SK-N-SH (cell line): Measurements from ENCODE around the gene CHD9. TPM values are rescaled to one million over a fixed set of nuclear protein-coding genes. Genes with fewer than 3 reads are reported as not detected.

Experiments used
- CTCF ChIA-PET: fragments of 300-600, 350-600 bp; formaldehyde crosslinking; extraction: SDS; loops from one replicate; lab custom pipeline; 2021; lab: Yijun Ruan, JAX
- POLR2A ChIA-PET: fragments of 350-600 bp; sonication (Branson Sonifier 250); formaldehyde crosslinking; extraction: SDS; loops from one replicate; lab custom pipeline; 2020; ENCODE audit warnings: antibody characterized with exemption, inconsistent platforms; lab: Yijun Ruan, JAX
- DNase-seq: peaks from one replicate; pipeline ENCODE4 v3.0.0; 2012
- H2AFZ ChIP-seq: fragments of 200-600 bp; sonication (generic); 2 replicates; pipeline ENCODE4 v1.8.1; 2016; ENCODE audit warnings: antibody characterized with exemption, mild to moderate bottlenecking, low read depth
- H3F3A ChIP-seq: fragments of 200-600 bp; sonication (generic); replicated peaks from 2 replicates; pipeline ENCODE3; 2016; ENCODE audit warnings: antibody characterized with exemption, mild to moderate bottlenecking; ENCODE audit not compliant: insufficient read depth
- H3K27ac ChIP-seq, 2 experiments: fragments of 200-500 bp in 1 of 2; fragments of 200-600 bp in 1 of 2; sonication (Bioruptor generic) in 1 of 2; sonication (generic), shearing (Covaris generic) in 1 of 2; 2 replicates each; pipeline versions ENCODE4 v1.5.1 to v1.6.1; 2014 to 2016; ENCODE audit warnings: low read depth in 2 of 2, inconsistent platforms in 1 of 2, low read length in 1 of 2, mild to moderate bottlenecking in 1 of 2, mixed read lengths in 1 of 2
- H3K27me3 ChIP-seq: fragments of 200-600 bp; sonication (generic), shearing (Covaris generic); 2 replicates; pipeline ENCODE4 v1.6.1; 2016; ENCODE audit warnings: mixed run types; ENCODE audit not compliant: insufficient read depth
- H3K36me3 ChIP-seq, 2 experiments: fragments of 200-500 bp in 1 of 2; fragments of 200-600 bp in 1 of 2; sonication (Bioruptor generic) in 1 of 2; sonication (generic) in 1 of 2; replicated peaks in 1 of 2; 2 replicates each; pipeline versions ENCODE3 to v1.5.1; 2014 to 2016; ENCODE audit warnings: low read length in 1 of 2, mild to moderate bottlenecking in 1 of 2; ENCODE audit not compliant: insufficient read depth in 2 of 2, control insufficient read depth in 1 of 2
- H3K4me1 ChIP-seq, 2 experiments: fragments of 200-500 bp in 1 of 2; fragments of 200-600 bp in 1 of 2; sonication (Bioruptor generic) in 1 of 2; sonication (generic), shearing (Covaris generic) in 1 of 2; 2 replicates each; pipeline versions ENCODE4 v1.5.1 to v1.6.1; 2014 to 2016; ENCODE audit warnings: low read depth in 1 of 2, low read length in 1 of 2, mixed run types in 1 of 2; ENCODE audit not compliant: insufficient read depth in 2 of 2, control insufficient read depth in 1 of 2
- H3K4me2 ChIP-seq: fragments of 200-600 bp; sonication (generic), shearing (Covaris generic); 2 replicates; pipeline ENCODE4 v1.6.1; 2017; ENCODE audit warnings: mixed run types
- H3K4me3 ChIP-seq, 2 experiments: fragments of 200-500 bp in 1 of 2; fragments of 200-600 bp in 1 of 2; sonication (Bioruptor generic) in 1 of 2; sonication (generic), shearing (Covaris generic) in 1 of 2; 2 replicates each; pipeline versions ENCODE4 v1.5.1 to v1.8.1; 2014 to 2016; ENCODE audit warnings: low read depth in 2 of 2, inconsistent platforms in 1 of 2, low read length in 1 of 2, mild to moderate bottlenecking in 1 of 2, mixed read lengths in 1 of 2, moderate library complexity in 1 of 2
- H3K79me2 ChIP-seq: fragments of 200-600 bp; sonication (generic); 2 replicates; pipeline ENCODE4 v1.8.1; 2017; ENCODE audit warnings: mild to moderate bottlenecking; ENCODE audit not compliant: insufficient read depth
- H3K9ac ChIP-seq: fragments of 200-600 bp; sonication (generic); 2 replicates; pipeline ENCODE4 v1.6.1; 2017; ENCODE audit warnings: mixed run types
- H3K9me2 ChIP-seq: fragments of 200-600 bp; sonication (generic); 2 replicates; pipeline ENCODE4 v1.6.1; 2017; ENCODE audit warnings: mixed run types
- H3K9me3 ChIP-seq: fragments of 200-600 bp; sonication (generic); 2 replicates; pipeline ENCODE4 v1.6.1; 2017; ENCODE audit warnings: mixed run types, mild to moderate bottlenecking, moderate library complexity
- H4K20me1 ChIP-seq: fragments of 200-600 bp; sonication (generic); 2 replicates; pipeline ENCODE4 v1.6.1; 2017; ENCODE audit warnings: mild to moderate bottlenecking, mixed run types; ENCODE audit not compliant: insufficient read depth
- ELF1 ChIP-seq: IDR thresholded peaks from 2 replicates; pipeline ENCODE4 v1.4.0; 2012
- FOSL2 ChIP-seq: IDR thresholded peaks from 2 replicates; pipeline ENCODE4 v1.4.0; 2012; ENCODE audit warnings: low read depth, mild to moderate bottlenecking, moderate library complexity, borderline replicate concordance
- FOXJ3 ChIP-seq: sonication (generic); formaldehyde crosslinking; IDR thresholded peaks from 2 replicates; pipeline ENCODE4 v1.5.1; 2020; ENCODE audit warnings: mild to moderate bottlenecking, missing genetic modification reagents
- FOXM1 ChIP-seq: IDR thresholded peaks from 2 replicates; pipeline ENCODE4 v1.4.0; 2012; ENCODE audit warnings: low read depth, mild to moderate bottlenecking
- GABPA ChIP-seq: IDR thresholded peaks from 2 replicates; pipeline ENCODE4 v1.4.0; 2012; ENCODE audit warnings: low read depth, mild to moderate bottlenecking
- GATA2 ChIP-seq: sonication (generic); formaldehyde crosslinking; IDR thresholded peaks from 2 replicates; pipeline ENCODE4 v1.5.0; 2020; ENCODE audit warnings: mild to moderate bottlenecking, missing genetic modification reagents
- JUND ChIP-seq: IDR thresholded peaks from 2 replicates; pipeline ENCODE4 v1.4.0; 2012
- NRF1 ChIP-seq: IDR thresholded peaks from 2 replicates; pipeline ENCODE4 v1.6.1; 2012; ENCODE audit warnings: low read depth, mild to moderate bottlenecking, low read length
- PBX3 ChIP-seq: IDR thresholded peaks from 2 replicates; pipeline ENCODE4; 2012
- POLR2AphosphoS5 ChIP-seq: IDR thresholded peaks from 2 replicates; pipeline ENCODE4 v1.6.1; 2012; ENCODE audit warnings: low read depth, low read length
- RCOR1 ChIP-seq: fragments of 150-350 bp; IDR thresholded peaks from 2 replicates; pipeline ENCODE4 v1.6.1; 2017; ENCODE audit warnings: antibody characterized with exemption, low read length
- RFX5 ChIP-seq: IDR thresholded peaks from 2 replicates; pipeline ENCODE4 v1.6.1; 2012; ENCODE audit warnings: mild to moderate bottlenecking, improper control_type of control experiment, low read length
- SIN3A ChIP-seq: IDR thresholded peaks from 2 replicates; pipeline ENCODE4 v1.6.1; 2012; ENCODE audit warnings: low read depth, mild to moderate bottlenecking, low read length, moderate library complexity, borderline replicate concordance
- SMC3 ChIP-seq: IDR thresholded peaks from 2 replicates; pipeline ENCODE4 v1.6.1; 2012; ENCODE audit warnings: low read depth, low read length, improper control_type of control experiment
- YY1 ChIP-seq: IDR thresholded peaks from 2 replicates; pipeline ENCODE4 v1.4.0; 2012; ENCODE audit warnings: low read depth, mild to moderate bottlenecking
- WGBS: methylation state at CpG from one replicate; pipeline ENCODE4 v1.1.6; 2017; ENCODE audit warnings: low lambda C conversion rate; 5-methylcytosine and 5-hydroxymethylcytosine counted together
- polyA plus RNA-seq, 3 experiments: library from polyadenylated mRNA; depleted of rRNA; stranded (reverse); fragments of >200 nt; gene quantifications; 2 replicates each; pipeline ENCODE4 v1.2.3, GENCODE V29; 2012
- TF ChIP-seq, protein P1 (sequence below): IDR thresholded peaks from 2 replicates; pipeline ENCODE4 v1.6.1; 2012; ENCODE audit warnings: mild to moderate bottlenecking, low read depth, low read length, moderate library complexity
- TF ChIP-seq, protein P2 (sequence below): fragments of 150-350 bp; IDR thresholded peaks from 2 replicates; pipeline ENCODE4 v1.6.1; 2017; ENCODE audit warnings: antibody characterized with exemption, low read length, low read depth, borderline replicate concordance

The CHD9 gene
- polyA plus RNA-seq, 1 of the 3 experiments (the other 2 are of a cell fraction) = 6.2 TPM

- no peaks in the 10 kb centered on the region for H3K9me2 ChIP-seq
- H3K4me1 ChIP-seq = peaks cover 0 to 10% of the 10 kb centered on the region in 2 experiments; a peak in 1 of 4 replicates
- WGBS = 85% methylated on average over 5 of the region's 5 CpGs
- no peaks in the 10 kb centered on the region for H3K79me2 ChIP-seq
- no peaks in the 10 kb centered on the region for H4K20me1 ChIP-seq
- H3F3A ChIP-seq = no peaks in the 10 kb centered on the region
- no peak overlapping the region for H3K9ac ChIP-seq
- ChIA-PET POLR2A (no interaction called here), CTCF (no interaction called here)
- H3K4me2 ChIP-seq = no peak overlapping the region
- peaks cover 30% of the 10 kb centered on the region; the same call in 1 of the 2 replicates for H3K27me3 ChIP-seq
- H3K9me3 ChIP-seq = no peaks in the 10 kb centered on the region
- no peaks in the 10 kb centered on the region for H3K36me3 ChIP-seq
- H2AFZ ChIP-seq = no peak overlapping the region
- no peak for DNase-seq
- TF ChIP-seq FOXM1 = no peak
- no peak for TF ChIP-seq ELF1
- no peak for TF ChIP-seq GABPA
- TF ChIP-seq, all 33 proteins: peak for 0
- no peak overlapping the region for H3K4me3 ChIP-seq
- H3K27ac ChIP-seq = no peak overlapping the region
These were observed 320.0 kb downstream of the CHD9 start for GRCh38 chr16:53374800-53375199.

DNA sequence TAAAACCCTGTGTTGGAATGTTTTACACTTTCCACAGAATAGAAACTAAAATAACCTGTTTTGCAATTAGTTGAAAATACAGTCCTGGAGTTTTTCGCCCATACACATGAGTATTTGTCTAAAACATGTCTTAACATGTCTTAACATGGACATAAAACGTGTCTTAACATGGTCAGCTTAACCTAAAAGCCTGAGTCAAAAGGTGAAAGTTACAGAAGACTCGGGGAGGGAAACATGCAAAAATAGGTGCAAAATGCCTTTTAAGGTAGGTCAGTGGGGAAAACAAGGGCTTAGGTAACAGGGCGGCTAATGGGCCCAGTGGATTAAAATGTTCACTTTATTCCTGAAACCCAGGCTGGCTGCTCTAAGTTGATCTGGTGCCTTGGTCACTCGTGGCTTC lies 323.3 kb downstream of the CHD9 start:
- TF ChIP-seq ELF1 (no peak), FOXJ3 (CRISPR knock-in tag) (no peak), SIN3A (no peak), RFX5 (no peak), NRF1 (no peak), JUND (no peak), SMC3 (no peak), RCOR1 (no peak), PBX3 (no peak), POLR2AphosphoS5 (no peak), GATA2 (CRISPR knock-in tag) (no peak), FOSL2 (no peak), YY1 (no peak)
- TF ChIP-seq, protein P1, sequence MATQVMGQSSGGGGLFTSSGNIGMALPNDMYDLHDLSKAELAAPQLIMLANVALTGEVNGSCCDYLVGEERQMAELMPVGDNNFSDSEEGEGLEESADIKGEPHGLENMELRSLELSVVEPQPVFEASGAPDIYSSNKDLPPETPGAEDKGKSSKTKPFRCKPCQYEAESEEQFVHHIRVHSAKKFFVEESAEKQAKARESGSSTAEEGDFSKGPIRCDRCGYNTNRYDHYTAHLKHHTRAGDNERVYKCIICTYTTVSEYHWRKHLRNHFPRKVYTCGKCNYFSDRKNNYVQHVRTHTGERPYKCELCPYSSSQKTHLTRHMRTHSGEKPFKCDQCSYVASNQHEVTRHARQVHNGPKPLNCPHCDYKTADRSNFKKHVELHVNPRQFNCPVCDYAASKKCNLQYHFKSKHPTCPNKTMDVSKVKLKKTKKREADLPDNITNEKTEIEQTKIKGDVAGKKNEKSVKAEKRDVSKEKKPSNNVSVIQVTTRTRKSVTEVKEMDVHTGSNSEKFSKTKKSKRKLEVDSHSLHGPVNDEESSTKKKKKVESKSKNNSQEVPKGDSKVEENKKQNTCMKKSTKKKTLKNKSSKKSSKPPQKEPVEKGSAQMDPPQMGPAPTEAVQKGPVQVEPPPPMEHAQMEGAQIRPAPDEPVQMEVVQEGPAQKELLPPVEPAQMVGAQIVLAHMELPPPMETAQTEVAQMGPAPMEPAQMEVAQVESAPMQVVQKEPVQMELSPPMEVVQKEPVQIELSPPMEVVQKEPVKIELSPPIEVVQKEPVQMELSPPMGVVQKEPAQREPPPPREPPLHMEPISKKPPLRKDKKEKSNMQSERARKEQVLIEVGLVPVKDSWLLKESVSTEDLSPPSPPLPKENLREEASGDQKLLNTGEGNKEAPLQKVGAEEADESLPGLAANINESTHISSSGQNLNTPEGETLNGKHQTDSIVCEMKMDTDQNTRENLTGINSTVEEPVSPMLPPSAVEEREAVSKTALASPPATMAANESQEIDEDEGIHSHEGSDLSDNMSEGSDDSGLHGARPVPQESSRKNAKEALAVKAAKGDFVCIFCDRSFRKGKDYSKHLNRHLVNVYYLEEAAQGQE = no peak
- TF ChIP-seq, protein P2, sequence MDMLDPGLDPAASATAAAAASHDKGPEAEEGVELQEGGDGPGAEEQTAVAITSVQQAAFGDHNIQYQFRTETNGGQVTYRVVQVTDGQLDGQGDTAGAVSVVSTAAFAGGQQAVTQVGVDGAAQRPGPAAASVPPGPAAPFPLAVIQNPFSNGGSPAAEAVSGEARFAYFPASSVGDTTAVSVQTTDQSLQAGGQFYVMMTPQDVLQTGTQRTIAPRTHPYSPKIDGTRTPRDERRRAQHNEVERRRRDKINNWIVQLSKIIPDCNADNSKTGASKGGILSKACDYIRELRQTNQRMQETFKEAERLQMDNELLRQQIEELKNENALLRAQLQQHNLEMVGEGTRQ = no peak
- Histone ChIP-seq H3K36me3 (no peaks in the 10 kb centered on the region), H3K27me3 (peaks cover 18% of the 10 kb centered on the region; the same call in 1 of the 2 replicates), H3K9ac (no peak overlapping the region), H4K20me1 (no peaks in the 10 kb centered on the region), H3K4me2 (no peak overlapping the region), H3K27ac (no peak overlapping the region), H3K9me3 (no peaks in the 10 kb centered on the region), H3K79me2 (no peaks in the 10 kb centered on the region), H3F3A (no peaks in the 10 kb centered on the region), H2AFZ (no peak overlapping the region), H3K4me3 (no peak overlapping the region), H3K9me2 (no peaks in the 10 kb centered on the region), H3K4me1 (peaks cover 0 to 6% of the 10 kb centered on the region in 2 experiments; a peak in 1 of 4 replicates)
- 25% methylated on average over 5 of the region's 5 CpGs for WGBS
- DNase-seq = no peak
- ChIA-PET CTCF (interaction anchor here (1.4 kb wide), 1 partner anchor 15 kb away, joined by 5 read pairs; no protein-coding TSS in a partner anchor), POLR2A (no interaction called here)
